ENCODE measurements around the gene CFAP73.
"Not testable (repeated sequence)": the region's sequence is repeated elsewhere in the genome, so short reads cannot be mapped to it uniquely, and the experiment has no call there.

CFAP73 gene

GRCh38 chr12:113149361-113150150, at the start of gene CFAP73:
CFAP73 (plus strand) TSS chr12:113149724; CDS start chr12:113149858, 134 bp downstream.
- peak; percentile 67 for DNase-seq (ENCODE audit: low read depth)

- DNase-seq (ENCODE audit: low read depth) = no peak
Observed at GRCh38 chr12:113099764-113100163, 49.8 kb upstream of the CFAP73 start.

- no peak for DNase-seq (ENCODE audit: low read depth)
Observed at GRCh38 chr12:113101751-113102150, 47.8 kb upstream of the CFAP73 start.

DNA sequence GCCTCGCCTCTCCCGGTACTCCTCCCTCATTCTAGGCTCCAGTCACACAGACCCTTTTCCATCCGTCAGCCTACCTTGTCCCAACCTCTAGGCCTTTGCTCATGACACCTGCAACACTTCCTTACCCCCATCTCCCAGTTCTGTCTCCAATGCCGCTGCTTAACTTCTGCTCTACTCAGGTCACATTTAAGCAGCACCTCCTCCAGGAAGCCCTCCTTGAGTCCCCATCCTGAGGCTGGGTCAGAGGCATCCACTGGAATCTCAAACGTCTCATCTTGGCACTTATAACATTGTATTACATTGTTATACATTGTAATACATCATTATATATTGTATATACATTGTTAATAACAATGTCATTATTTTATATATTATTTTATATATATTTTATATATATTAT, 46.7 kb upstream of the CFAP73 start:
- no peak for DNase-seq (ENCODE audit: low read depth)

GRCh38 chr12:113103756-113104450, 45.6 kb upstream of the CFAP73 start:
- no peak for DNase-seq (ENCODE audit: low read depth)

GRCh38 chr12:113104953-113105510, 44.5 kb upstream of the CFAP73 start:
- DNase-seq (ENCODE audit: low read depth) = no peak

GRCh38 chr12:113105606-113106271, 43.8 kb upstream of the CFAP73 start:
- no peak for DNase-seq (ENCODE audit: low read depth)

DNA sequence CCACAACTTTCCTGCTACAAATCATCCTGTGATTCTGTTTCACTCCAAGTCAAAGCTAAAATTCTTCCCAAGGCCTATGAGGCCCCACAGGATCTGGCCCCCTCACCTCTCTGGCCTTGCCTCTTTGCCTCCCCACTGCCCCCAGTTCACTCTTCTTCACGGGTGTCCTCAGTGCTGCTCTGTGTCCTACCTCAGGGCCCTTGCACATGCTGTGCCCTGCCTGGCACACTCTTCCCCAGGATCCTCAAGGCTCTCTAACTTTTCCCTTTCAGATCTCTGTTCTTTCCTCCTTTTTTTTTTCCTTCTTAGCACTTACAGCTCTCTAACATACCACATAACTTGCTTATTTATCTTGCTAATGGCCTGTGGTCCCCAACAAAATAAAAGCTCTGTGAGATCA, 43.2 kb upstream of the CFAP73 start:
- no peak for DNase-seq (ENCODE audit: low read depth)

DNA sequence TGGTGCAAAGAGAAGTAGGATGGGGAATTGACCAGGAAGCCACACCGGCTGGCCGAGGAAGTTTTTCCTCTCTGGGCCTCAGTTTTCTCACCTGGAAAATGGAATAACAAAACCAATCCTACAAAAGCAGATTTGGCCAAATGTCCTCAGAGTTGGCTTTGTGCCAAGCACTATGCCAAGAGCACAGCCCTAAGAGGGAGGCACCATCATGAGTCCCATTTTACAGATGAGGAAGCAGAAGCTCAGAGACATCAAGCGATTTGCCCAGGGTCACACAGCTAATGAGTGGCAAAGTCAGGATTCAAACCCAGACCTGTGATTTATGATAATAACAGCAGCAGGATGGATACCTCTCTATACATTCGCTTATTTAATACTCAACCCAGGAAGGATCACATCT, 41.2 kb upstream of the CFAP73 start:
- no peak for DNase-seq (ENCODE audit: low read depth)

DNA sequence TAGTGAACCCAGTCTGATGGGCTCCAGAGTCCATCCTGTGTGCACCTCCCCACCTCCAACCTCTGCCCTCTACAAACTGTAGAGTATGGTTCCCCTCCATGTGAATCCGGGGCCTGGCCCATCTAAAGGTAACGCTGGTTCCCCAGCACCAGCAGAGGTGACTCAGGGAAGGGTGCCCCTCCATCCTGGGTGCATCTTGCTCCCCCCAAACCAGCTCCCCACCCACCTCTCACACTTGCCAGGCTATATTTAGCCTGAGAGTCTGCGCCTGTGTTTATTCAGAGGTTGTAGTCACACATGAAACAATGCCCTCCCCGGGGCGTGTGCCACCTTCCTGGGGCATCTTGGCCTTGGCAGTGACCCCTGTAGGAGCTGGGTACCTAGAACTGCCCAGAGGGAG, 40.2 kb upstream of the CFAP73 start:
- no peak for DNase-seq (ENCODE audit: low read depth)

DNA sequence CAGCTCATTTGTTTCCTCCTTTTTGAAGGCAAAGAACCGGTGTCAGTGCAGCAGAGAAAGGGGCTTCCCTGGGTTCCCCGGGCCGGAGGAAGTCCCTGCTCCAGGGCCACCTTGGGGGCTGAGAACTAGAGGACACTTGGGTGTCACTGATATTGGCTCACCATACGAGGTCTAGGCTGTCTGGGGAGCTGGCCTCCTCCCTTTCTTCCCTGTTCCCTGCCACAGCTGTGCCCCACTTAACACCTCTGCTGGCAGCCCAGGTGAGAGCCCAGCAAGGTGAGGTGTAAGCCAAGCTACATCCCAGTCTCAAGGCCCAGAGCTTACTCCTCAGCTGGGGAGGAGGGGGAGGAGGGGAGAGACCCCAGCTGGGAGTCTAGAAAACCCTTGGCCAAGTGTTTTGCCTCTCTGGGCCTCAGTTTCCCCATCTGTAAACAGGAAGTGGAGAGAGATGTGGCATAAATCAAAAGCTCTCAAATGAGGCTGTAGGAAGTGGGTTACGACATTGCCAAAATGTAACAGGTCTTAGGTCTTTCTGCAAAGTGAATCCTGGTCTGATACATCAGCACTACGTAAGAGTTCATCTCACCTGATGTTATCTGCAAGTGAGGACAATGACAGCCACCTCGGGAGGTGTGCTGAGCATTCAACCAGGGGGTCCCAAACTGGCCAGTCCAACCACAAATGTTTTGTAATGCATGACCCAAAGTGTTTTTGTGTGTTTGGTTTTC, 39.5 kb upstream of the CFAP73 start:
- DNase-seq (ENCODE audit: low read depth) = no peak

GRCh38 chr12:113111247-113111646, 38.3 kb upstream of the CFAP73 start:
- DNase-seq (ENCODE audit: low read depth) = no peak

GRCh38 chr12:113112043-113112899, 37.3 kb upstream of the CFAP73 start:
- DNase-seq (ENCODE audit: low read depth) = no peak

DNA sequence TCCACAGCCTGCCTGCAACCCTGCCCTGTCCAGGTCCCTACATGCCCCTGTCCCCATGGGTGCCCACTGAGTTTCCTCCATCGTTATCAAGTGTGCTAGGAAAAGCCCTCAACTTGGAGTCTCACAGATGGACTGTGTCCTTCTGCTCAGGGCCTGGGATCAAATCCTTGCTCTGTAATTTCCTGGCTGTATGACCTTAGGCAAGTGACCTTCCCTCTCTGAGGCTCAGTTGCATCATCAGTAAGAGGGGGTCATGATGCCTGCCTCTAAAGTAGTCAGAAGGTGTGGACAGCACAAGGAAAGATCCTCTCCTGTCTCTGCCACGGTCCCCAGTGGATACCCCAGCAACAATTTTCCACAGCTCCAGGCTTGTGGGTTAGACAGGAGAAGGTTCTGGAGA, 36.1 kb upstream of the CFAP73 start:
- no peak for DNase-seq (ENCODE audit: low read depth)

DNA sequence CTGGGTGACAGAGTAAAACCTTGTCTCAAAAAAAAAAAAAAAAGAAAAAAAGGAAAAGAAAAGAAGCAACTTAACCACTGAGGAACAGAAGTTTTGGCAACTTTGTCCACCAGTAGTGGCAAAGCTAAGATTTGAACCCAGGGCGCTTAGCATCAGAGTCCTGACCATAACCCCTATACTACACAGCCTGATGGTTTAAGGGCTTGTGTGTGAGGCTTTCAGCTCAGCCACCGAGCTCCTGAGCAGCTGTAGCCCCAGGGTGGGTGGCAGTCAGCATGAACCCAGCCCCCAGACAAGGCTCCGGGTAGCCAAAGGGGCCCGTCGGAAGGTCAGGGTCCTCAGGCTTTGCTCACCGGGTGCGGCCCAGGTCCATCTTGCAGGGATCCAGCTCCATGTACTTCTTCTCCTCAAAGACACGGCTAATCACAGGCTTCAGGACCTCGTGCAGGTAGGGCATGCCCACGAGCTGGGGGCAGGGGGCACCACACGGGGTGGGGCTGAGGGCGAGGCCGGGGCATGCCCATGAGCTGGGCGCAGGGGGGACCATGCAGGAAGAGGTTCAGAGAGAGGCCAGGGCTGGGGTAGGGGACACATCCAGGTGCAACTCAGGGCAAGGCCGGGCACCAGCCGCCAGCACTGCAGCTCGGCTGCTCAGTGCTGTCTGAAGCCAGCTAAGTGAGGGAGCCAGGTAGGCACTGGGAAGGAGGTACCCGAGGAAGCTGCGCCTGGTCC, 34.9 kb upstream of the CFAP73 start:
- no peak for DNase-seq (ENCODE audit: low read depth)

GRCh38 chr12:113115455-113116126, 33.9 kb upstream of the CFAP73 start:
- DNase-seq (ENCODE audit: low read depth) = no peak

DNA sequence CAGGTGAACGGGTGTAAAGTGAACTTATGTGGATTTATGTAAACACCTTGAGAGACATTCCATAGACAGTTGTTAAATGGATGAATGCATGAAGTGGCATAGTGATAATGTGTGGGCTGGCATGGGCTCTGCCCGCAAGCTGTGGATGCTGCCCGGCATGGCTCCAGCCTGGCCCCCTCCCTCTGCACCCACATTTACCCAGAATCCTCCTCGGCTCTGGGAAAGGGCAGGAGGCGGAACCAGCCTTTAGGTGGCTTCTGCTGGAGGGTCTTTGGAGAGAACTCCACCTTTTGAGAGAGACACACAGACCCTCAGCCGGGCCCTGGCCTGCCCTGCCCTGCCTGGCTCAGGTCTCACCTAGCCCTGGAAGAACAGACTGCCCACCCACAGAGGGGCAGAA, 32.6 kb upstream of the CFAP73 start:
- no peak for DNase-seq (ENCODE audit: low read depth)

DNA sequence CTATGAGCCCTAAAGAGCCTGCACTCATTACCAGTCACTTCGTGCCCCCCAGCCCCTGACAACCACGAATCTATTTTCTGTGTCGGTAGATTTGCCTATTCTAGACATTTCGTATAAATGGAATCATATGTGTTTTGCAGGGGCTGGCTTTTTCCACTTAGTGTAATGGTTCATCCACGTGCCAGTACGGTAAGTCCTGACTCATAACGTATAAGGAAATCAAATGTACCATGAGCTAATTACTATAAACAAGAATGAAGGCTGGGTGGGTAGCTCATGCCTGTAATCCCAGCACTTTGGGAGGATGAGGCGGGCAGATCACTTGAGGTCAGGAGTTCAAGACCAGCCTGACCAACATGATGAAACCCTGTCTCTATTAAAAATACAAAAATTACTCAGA, 31.8 kb upstream of the CFAP73 start:
- DNase-seq (ENCODE audit: low read depth) = not testable (repeated sequence)

DNA sequence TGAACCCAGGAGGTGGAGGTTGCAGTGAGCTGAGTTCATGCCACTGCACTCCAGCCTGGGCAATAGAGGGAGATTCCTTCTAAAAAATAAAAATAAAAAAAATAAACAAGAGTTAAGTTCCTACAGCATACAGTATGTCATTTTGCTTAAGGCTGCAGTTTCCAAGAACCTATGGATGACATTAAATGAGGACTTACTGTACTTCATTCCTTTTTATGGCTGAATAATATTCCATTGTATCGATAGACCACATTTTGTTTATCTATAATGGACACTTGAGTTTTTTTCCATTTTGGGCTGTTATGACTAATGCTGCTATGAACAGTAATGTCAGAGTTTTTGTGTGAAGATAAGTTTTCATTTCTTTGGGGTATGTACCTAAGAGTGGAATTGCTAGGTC, 31.4 kb upstream of the CFAP73 start:
- DNase-seq (ENCODE audit: low read depth) = no peak
